Activated CD4-positive, CD25-positive, alpha-beta regulatory T cell (primary cell): ENCODE results near the gene IFNAR2.
A peak's percentile ranks its signal among the peaks of the same experiment; 100 is the strongest.
"Not testable (repeated sequence)": the region's sequence is repeated elsewhere in the genome, so short reads cannot be mapped to it uniquely, and the experiment has no call there.

Source experiments
- DNase-seq, 4 experiments: peaks; one replicate each; lab custom pipeline; 2025; lab: John Stamatoyannopoulos, UW

Gene IFNAR2

DNA sequence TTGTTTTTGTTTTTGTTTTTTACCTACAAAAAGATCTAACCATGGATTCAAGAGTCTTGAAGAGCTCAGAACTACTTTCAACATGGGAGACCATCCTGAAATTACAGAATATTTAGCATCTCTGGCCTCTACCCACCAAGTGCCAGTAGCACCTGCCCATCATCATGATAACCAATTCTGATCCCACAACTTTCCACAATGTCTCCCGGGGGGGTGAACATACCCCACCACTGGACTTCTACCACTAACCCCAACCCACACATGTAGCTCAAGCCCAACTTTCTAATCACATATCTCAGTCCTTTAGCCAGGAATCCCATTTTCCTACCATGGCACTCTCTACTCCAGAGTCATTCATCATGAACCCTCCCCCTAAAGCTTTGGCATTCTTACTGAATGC lies 15.7 kb upstream of the IFNAR2 start:
- DNase-seq, result no peak

DNA sequence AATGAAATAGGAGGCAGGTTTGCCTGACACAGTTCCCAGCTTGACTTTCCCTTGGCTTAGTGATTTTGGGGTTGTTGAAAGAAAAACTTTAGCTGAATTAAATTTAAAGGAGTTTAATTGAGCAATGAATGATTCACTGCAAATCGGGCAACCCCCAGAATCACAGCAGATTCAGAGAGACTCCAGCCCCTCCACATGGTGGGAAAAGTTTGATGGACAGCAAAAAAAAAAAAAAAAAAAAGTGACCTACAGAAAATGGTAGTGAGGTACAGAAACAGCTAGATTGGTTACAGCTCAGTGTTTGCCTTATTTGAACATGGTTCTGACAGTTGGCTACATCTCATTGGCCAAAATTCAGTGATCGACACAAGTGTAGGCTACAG lies 12.6 kb upstream of the IFNAR2 start:
- no peak for DNase-seq

DNA sequence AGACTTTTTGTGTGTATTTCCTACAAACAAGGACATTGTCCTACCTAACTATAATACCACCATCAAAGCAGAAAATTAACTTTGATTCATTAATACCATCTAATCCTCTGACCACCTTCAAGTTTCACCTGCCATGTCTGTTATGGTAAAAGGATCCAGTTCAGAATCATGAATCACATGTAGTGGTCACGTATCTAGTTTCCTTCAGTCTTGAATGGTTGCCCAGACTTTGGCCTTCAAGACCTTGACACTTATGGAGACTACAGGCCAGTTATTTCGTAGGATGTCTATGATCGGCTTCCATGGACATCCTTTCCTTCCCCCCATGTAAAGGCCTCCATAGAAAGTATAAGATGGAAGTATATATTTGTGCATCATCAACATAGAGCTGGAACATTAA lies 10.4 kb upstream of the IFNAR2 start:
- DNase-seq, result no peak

DNA sequence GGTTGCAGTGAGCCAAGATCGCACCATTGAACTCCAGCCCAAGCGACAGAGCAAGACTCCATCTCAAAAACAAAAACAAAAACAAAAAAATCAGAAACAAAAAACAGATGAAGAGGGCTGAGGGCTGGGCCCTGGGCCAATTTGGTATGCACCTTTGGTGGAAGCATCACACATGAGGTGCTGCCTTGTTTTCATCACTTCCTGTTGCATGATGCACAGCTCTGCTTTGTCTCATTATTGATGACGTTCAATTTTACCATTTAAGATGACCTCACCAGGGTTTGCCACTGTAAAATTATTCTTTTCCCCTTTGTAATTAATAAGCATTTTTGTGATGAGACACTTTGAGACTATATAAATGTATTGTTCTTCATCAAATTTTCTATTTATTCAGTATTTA lies 9.8 kb upstream of the IFNAR2 start:
- no peak for DNase-seq

DNA sequence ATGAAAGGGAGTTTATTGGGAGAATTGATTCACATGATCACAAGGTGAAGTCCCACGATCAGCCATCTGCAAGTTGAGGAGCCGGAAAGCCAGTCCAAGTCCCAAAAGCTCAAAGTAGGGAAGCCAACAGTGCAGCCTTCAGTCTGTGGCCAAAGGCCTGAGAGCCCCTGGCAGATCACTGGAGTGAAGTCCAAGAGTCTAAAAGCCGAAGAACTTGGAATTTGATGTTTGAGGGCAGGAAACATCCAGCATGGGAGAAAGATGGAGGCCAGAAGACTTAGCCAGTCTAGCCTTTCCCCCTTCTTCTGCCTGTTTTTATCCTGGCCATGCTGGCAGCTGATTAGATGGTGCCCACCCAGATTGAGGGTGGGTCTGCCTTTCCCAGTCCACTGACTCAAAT lies 4.4 kb upstream of the IFNAR2 start:
- DNase-seq, result not testable (repeated sequence)

DNA sequence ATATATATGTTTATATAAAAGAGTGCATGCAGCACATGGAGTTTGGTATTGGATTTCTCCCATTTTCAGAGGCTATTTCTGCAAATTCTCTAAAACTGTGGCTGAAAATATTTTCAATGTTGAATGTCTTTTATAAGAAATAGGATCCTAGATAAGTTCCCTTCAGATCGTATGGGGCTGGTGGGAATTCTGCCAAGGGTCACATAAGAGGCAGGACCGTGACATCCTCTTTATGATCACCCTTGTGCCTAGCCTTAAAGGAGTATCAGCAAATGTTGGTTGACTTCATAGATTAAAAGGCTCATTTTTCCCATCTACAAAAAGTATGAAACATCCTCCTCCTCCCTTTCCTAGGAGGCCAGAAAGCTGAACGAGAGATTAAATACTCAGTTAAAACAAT lies 1.3 kb upstream of the IFNAR2 start:
- no peak for DNase-seq

DNA sequence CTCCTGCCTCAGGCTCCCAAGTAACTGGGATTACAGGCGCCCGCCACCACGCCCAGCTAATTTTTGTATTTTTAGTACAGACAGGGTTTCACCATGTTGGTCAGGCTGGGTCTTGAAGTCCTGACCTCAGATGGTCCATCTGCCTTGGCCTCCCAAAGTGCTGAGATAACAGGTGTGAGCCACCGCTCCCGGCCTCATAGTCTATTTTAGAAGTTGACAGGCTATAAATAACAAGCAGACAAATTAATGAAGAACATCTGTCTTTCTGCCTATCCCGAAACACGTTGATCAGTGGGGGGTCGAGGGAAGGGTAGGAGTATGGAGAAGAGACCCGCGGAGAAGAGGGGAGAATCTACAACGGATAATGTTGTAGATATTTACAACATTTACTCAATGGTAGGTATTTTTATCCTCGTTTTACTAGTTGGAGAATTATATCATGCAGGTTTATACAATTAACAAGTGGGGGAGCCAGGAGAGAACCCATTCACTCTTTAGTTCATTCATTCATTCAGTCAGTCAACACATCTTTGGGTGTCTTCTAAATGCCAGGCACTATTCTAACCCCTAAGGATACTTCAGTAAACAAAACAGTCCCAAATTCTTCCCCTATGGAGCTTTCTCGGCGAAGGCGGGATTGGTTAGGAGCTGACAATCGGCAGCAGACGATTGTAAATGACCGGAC lies 497 bp upstream of the IFNAR2 start:
- DNase-seq, result no peak

DNA sequence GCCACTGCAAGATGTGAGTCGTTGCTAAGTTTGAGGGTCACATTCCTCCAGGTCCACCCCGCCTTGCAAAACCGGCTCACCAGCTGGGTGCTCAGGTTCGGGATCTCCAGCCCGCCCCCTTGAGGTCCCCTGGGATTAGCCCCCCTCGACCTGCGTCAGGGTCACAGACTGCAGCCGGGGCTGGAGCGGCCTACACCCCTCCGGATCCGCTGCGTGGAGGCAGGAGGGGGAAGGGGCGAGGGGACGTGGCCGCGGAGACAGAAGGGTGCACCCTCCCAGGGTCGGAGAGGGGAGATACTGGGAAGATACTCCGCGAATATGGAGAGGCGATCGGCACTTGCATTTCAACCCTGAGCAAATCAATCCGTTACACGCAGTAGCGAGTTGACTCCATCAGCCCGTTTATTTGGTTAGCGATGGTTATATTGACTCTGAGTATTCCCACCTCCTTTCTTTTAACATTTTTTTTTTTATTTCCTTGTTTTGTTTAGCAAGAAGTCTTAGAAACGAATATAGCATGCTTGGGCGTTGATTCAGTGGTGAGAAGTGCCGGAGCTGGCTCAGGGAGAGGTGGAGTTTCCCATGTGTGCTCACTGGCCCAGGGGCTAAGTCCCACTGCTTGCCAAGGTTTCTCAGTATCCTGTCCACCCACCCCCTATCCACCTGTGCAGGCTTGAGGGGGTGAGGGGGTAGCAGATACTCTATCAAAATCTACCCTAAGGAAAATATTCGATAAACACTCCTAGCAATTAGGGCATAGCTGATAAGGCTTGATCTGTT lies 997 bp downstream of the IFNAR2 start:
- DNase-seq, result peak in 2 of 4 experiments; percentile 13 to 23

DNA sequence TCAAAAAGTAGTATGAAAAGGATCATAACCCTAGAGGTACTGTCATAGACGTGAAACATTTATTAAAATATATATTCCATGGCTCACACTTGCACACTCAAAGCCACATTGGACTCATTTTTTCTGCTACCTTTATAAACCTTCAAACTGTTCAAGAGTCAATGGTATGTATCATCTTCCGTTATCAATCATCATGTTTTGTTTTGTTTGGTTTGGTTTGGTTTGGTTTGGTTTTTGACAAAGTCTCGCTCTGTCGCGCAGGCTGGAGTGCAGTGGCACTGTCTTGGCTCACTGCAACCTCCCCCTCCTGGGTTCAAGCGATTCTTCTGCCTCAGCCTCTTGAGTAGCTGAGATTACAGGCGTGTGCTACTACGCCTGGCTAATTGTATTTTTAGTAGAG lies 1.8 kb downstream of the IFNAR2 start:
- DNase-seq, result peak in 1 of 4 experiments; percentile 9

DNA sequence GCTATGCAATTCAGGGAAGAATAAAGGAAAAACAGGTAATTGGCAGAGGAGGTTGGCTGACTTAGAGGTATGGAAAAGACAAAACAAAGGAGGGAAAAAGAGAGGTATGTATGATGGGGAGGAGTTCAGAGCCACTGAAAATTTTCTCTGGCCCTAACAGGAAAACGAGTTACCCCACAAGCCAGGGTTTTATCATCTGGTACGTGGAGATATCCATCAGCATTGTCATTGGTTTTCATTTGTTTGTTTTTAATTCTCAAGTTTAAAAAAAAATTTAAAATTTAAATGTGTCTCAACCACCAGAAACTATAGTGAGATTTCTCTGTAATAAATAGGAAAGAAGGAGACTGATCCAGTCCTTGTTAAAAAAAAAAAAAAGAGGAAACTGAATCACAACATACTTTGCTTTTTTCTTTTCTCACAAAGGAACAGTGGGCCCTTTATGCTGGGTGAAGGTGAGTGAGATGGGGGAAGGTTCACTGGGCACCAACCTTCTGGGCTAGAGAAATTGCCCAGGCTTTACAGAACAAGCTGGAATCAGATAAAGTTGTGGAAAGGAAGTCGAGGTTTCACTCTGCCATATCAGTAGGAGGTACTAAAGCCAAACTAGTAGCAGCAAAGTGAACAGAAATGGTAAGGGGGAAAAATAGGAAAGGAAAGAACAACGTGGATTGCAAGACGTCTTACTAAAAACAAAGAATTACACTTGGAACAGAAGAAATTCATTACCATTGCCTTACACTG lies 2.7 kb downstream of the IFNAR2 start:
- DNase-seq, result no peak

DNA sequence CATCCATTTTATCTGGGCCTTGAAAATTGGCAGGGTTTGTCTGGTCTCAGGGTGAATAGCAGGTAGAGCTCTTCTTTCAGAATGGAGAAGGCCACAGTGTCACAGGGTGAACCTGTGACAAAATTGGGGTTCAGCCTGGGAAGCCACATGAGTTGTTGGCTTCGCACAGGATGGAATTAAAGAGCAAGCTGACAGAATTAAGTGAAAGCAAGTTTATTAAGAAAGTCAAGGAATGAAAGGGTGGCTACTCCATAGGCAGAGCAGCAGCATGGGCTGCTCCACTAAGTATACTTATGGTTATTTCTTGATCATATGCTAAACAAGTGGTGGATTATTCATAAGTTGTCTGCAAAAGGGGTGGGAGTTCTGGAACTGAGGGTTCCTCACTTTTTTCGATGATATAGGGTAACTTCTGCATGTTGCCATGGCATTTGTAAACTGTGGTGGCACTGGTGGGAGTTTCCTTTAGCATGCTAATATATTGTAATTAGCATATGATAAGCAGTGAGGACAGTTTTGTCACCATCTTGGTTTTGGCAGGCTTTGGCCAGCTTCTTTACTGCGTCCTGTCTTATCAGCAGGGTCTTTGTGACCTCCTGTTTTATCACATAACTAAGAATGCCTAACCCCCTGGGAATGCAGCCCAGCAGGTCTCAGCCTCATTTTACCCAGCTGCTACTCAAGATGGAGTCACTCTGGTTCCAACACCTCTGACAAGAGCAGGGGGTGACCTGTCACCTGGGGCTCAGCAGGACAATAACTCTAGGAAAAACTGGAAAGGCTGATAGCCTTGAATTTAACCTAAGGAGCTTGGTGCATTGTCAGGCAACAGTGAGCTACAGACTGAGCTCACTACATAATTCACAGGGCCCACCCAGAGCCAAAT lies 5.1 kb downstream of the IFNAR2 start:
- no peak for DNase-seq

DNA sequence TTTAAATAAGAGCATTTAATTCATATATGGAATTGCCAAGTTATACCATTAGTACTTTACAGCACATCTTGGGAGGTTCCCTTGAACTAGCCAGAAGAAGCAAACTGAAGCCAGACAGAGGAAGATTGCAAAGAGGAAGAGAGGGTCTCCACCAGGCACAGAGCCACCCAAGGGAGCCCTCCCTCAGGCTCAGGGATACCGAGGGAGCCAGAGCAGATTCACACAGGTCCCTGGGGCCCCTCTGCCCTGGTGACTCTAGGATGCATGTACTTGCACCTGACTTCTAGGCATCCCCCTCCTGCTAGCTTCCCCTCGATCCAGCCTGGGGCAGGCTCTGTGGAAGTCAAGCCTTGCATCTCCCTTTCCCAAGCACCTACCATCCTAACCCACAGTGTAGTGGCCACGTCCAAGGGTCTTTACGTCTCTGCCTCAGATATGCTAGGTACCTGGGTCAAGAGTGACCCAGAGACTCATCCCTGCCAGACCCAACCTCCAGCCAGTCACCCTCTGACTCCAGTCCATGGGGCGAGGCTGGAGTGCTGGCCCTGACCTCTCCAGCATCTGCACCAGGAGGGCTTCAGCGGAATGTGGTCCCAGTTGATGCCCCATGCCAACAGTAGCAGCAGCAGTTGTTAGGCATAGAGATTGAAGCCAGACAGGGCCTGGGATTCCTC lies 6.4 kb downstream of the IFNAR2 start:
- DNase-seq, result no peak

DNA sequence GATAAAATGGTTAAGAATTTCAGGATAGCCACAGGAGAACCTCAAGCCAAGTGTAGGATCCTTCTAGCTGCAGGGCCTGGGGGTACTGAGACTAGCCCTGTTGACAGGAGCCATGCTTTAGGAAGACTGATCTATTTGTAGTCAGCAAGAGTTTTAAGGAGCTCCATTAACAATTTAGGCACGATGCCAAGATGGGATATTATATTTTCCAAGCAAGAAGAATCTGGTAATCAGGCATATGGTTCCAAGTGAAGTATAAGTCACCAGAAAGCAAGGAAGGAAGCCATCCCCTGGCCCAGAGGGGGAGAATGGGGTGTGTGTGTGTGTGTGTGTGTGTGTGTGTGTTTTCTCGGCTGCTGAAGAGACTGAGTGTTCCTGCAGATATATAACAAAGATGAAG lies 7.0 kb downstream of the IFNAR2 start:
- DNase-seq, result no peak

DNA sequence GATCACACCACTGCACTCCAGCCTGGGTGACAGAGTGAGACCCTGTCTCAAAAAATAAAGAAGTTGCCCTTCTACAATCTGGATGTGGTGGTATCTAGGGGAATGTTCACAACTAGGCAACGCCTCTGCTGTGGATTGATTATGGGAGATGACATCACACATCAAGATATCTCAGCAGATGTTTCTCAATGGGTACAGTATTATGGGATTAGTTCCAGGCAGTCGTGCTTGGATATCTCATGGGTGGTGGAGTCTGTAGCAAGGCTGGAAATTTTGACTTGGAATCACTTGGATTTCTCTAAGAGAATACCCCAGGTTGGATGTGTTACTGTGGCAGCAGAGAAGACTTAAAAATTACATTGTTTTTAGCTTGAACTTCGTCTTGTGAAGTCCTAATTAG lies 7.7 kb downstream of the IFNAR2 start:
- no peak for DNase-seq

DNA sequence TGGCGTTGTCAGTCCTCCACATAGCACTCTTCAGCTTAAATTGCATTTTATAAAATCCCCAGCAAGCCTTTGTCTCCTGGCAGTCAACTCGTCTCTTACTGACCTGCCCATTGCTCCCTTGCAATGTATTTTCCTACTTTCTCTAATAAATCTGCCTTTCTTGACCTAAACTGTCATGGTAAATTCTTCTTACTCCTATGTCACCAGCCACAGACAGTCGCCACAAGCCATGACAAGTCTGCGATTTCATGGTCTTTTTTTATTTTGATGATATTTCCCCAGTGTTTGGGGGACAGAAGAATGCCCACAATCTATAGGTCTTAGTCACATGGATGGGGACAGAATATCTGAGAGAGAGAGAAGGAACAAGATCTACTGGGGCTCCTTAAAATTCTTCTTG lies 8.4 kb downstream of the IFNAR2 start:
- no peak for DNase-seq

DNA sequence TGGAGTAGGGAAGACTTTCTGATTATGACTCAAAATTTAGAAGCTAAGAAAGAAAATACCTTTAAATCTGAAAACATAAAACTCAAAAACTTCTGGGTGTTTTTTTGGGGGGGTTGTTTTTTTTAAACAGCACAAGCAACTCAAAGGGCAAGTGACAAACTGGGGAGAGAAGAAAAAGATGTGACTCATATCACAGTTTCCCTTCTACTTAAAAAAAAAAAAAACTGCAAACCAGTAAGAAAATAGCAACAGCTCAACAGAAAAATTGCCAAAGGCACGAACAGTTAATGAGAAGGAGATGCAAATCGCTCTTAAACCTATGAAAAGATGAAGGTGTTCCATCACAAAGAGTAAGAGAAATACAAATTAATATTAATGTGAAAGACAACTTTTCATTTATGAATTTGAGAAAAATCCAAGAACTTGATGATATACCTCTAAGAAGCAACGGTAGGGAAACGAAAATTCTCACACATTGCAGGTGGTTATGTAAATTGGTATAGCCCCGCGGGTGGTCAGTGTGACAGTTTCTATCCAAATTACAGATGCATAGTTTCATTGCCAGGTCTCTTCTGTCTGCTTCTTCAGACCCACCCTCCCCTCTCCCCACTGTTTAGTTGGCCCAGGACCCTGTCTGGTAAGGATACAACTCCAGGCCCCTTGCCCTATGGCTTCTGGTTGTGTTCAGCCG lies 9.0 kb downstream of the IFNAR2 start:
- no peak for DNase-seq

DNA sequence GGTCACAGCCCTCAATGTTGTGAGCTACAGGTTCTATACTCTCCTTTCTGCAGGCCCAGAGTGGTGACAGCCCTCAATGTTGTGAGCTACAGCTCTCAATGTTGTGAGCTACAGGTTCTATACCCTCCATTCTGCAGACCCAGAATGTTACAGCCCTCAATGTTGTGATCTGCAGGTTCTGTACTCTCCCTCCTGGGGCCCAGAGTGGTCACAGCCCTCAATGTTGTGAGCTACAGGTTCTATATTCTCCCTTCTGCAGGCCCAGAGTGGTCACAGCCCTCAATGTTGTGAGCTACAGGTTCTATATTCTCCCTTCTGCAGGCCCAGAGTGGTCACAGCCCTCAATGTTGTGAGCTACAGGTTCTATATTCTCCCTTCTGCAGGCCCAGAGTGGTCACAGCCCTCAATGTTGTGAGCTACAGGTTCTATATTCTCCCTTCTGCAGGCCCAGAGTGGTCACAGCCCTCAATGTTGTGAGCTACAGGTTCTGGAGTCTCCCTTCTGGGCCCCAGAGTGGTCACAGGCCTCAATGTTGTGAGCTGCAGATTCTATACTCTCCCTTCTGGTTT lies 9.9 kb downstream of the IFNAR2 start:
- DNase-seq, result not testable (repeated sequence)

DNA sequence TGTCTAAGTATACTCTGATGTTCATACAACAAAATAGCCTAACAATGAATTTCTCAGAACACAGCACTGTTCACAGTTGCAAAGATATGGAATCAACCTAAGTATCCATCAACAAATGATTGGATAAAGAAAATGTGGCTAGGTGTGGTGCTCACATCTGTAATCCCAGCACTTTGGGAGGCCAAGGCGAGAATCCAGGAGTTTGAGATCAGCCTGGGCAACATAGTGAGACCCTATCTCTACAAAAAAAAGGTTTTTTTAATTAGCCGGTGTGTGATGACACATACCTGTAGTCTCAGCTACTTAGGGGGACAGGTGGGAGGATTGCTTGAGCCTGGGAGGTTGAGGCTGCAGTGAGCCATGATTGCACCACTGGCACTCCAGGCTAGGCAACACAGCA lies 10.7 kb downstream of the IFNAR2 start:
- DNase-seq, result no peak

DNA sequence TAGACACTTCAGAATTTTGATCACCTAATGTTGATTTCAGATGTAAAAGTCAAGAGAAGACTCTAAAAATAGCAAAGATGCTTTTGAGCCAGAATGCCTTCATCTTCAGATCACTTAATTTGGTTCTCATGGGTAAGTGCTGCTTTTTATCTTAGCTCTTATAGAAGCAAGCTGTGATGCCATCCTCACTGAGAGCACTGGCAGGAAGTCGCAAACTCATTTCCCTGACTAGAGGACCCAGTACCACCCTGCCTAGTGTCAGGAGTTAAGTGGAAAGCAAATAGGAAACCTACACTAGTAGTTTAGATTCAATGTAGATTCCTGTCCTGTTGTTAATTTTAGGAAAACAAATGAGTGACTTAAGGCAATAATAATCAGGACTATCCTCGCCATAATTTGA lies 12.1 kb downstream of the IFNAR2 start:
- DNase-seq, result no peak

DNA sequence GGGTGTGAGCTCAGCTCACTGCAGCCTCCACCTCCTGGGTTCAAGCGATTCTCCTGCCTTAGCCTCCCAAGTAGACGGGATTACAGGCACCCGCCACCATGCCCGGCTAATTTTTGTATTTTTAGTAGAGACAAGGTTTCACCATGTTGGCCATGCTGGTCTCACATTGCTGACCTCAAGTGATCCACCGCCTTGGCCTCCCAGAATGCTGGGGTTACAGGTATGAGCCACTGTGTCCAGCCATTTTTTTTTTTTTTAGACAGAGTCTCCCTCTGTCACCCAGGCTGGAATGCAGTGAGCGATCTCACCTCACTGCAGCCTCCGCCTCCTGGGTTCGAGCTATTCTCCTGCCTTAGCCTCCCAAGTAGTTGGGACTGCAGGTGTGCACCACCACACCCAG lies 13.1 kb downstream of the IFNAR2 start:
- DNase-seq, result not testable (repeated sequence)
